ENCODE measurements around the gene REN.

The REN gene

GRCh38 chr1:204146965-204147364 is 19.2 kb downstream of the REN start:
- TF ChIP-seq CTCF (conservative IDR thresholded peaks at IDR 0.05) = no peak
- no peak overlapping the region for H3K27ac ChIP-seq

- H3K27ac ChIP-seq = no peak overlapping the region
- TF ChIP-seq CTCF (conservative IDR thresholded peaks at IDR 0.05) = no peak
Measured at GRCh38 chr1:204146309-204146708, 19.8 kb downstream of the REN start.

GRCh38 chr1:204145033-204145504 is 21.1 kb downstream of the REN start:
- TF ChIP-seq CTCF (conservative IDR thresholded peaks at IDR 0.05) = no peak
- no peak overlapping the region for H3K27ac ChIP-seq

GRCh38 chr1:204143276-204144041 is 22.7 kb downstream of the REN start:
- H3K27ac ChIP-seq = no peak overlapping the region
- no peak for TF ChIP-seq CTCF (conservative IDR thresholded peaks at IDR 0.05)

- TF ChIP-seq CTCF (conservative IDR thresholded peaks at IDR 0.05) = no peak
- H3K27ac ChIP-seq = no peak overlapping the region
Measured at GRCh38 chr1:204142032-204142974, 23.8 kb downstream of the REN start.

GRCh38 chr1:204141131-204141530 is 25.0 kb downstream of the REN start:
- H3K27ac ChIP-seq = no peak overlapping the region
- no peak for TF ChIP-seq CTCF (conservative IDR thresholded peaks at IDR 0.05)

- no peak for TF ChIP-seq CTCF (conservative IDR thresholded peaks at IDR 0.05)
- no peak overlapping the region for H3K27ac ChIP-seq
Measured at GRCh38 chr1:204139952-204140351, 26.2 kb downstream of the REN start.
